HepG2 (cell line): ENCODE measurements around the gene RPL37.

ENCODE experiments used
- AGO2 ChIP-seq: fragments of 200-400 bp; formaldehyde crosslinking; optimal IDR thresholded peaks from 2 replicates; pipeline ENCODE3; 2017; ENCODE audit warnings: mild to moderate bottlenecking, low read depth, low read length, moderate library complexity
- BRCA1 ChIP-seq: sonication (generic); formaldehyde crosslinking; IDR thresholded peaks from 2 replicates; pipeline ENCODE4 v1.4.0; 2020; ENCODE audit warnings: missing genetic modification reagents
- CTCF ChIP-seq: sonication (generic); formaldehyde crosslinking; IDR thresholded peaks from 2 replicates; pipeline ENCODE4 v1.5.0; 2020; ENCODE audit warnings: mild to moderate bottlenecking, missing genetic modification reagents, moderate library complexity
- NONO ChIP-seq, 2 experiments: fragments of 450-650 bp in 1 of 2; sonication (generic) in 1 of 2; formaldehyde crosslinking in 1 of 2; IDR thresholded peaks in 1 of 2; conservative IDR thresholded peaks in 1 of 2; 2 replicates each; pipeline versions ENCODE4 v1.6.1 to v1.8.0; 2017 to 2022; ENCODE audit warnings: mild to moderate bottlenecking in 1 of 2, missing genetic modification reagents in 1 of 2, moderate library complexity in 1 of 2
- POLR2AphosphoS5 ChIP-seq: IDR thresholded peaks from 2 replicates; pipeline ENCODE4 v1.6.1; 2012; ENCODE audit warnings: low read depth, low read length
- RNF219 ChIP-seq: sonication (generic); formaldehyde crosslinking; IDR thresholded peaks from 2 replicates; pipeline ENCODE4 v1.5.0; 2020; ENCODE audit warnings: mild to moderate bottlenecking, missing genetic modification reagents
- TP53 ChIP-seq: sonication (generic); formaldehyde crosslinking; conservative IDR thresholded peaks from 2 replicates; pipeline ENCODE4 v1.4.0; 2020; ENCODE audit warnings: missing genetic modification reagents
- ZBTB49 ChIP-seq: sonication (generic); formaldehyde crosslinking; IDR thresholded peaks from 2 replicates; pipeline ENCODE4 v1.4.0; 2020; ENCODE audit warnings: missing genetic modification reagents, borderline replicate concordance
- ZBTB7A ChIP-seq: sonication (generic); formaldehyde crosslinking; IDR thresholded peaks from 2 replicates; pipeline ENCODE4 v1.8.0; 2022; ENCODE audit warnings: mild to moderate bottlenecking, missing genetic modification reagents
- ZFYVE20 ChIP-seq: sonication (generic); formaldehyde crosslinking; IDR thresholded peaks from 2 replicates; pipeline ENCODE4 v1.8.0; 2023; ENCODE audit warnings: low read depth, mild to moderate bottlenecking, moderate library complexity, missing genetic modification reagents, borderline replicate concordance
- ZNF567 ChIP-seq: sonication (generic); formaldehyde crosslinking; IDR thresholded peaks from 2 replicates; pipeline ENCODE4 v1.8.1; 2023; ENCODE audit warnings: mild to moderate bottlenecking, missing genetic modification reagents, borderline replicate concordance

GRCh38 chr5:40798012-40798800, 36.8 kb downstream of the RPL37 start, which contains the start of gene PRKAA1:
- TF ChIP-seq ZBTB49 (CRISPR knock-in tag) = no peak
- no peak for TF ChIP-seq NONO (IDR thresholded peaks at IDR 0.05)
- TF ChIP-seq NONO (CRISPR knock-in tag; conservative IDR thresholded peaks at IDR 0.05) = peak; percentile 49; the same call in 1 of the 2 replicates
- 0 out of 2 replicates have a peak, but pooled peaks have one; percentile 25 for TF ChIP-seq BRCA1
- TF ChIP-seq ZFYVE20 (CRISPR knock-in tag) = no peak
- peak; percentile 80 for TF ChIP-seq CTCF (CRISPR knock-in tag)
- peak; percentile 86 for TF ChIP-seq POLR2AphosphoS5
- no peak for TF ChIP-seq ZNF567 (CRISPR knock-in tag)
- TF ChIP-seq ZBTB7A = peak; percentile 77; the same call in 1 of the 2 replicates
- no peak for TF ChIP-seq RNF219
- TF ChIP-seq TP53 = no peak
- TF ChIP-seq AGO2 = no peak
